K562 (cell line): ENCODE data around the gene TRIM3. TPM values are rescaled to one million over a fixed set of nuclear protein-coding genes. Genes with fewer than 3 reads are reported as not detected.

Experiments used
- ATAC-seq: fragments of 200-7000 bp; cut with Tn5 transposase; 3 replicates; pipeline ENCODE4 v1.9.1; 2020; ENCODE audit warnings: moderate library complexity
- BruUV-seq: library from RNA; stranded (reverse); fragments of 400-500 nt; replicated peaks from 2 replicates; lab custom pipeline; 2021; lab: Mats Ljungman, UMichigan
- CTCF ChIA-PET: fragments of 300-600 bp; formaldehyde crosslinking; extraction: SDS; loops from one replicate; lab custom pipeline; 2021; ENCODE audit warnings: low intra/inter-chr PET ratio; lab: Yijun Ruan, JAX
- POLR2A ChIA-PET: fragments of 300-600, 350-650 bp; sonication (Branson Sonifier 250); formaldehyde crosslinking; extraction: SDS; loops from one replicate; lab custom pipeline; 2021; ENCODE audit warnings: antibody characterized with exemption, inconsistent platforms; lab: Yijun Ruan, JAX
- DNase-seq, 4 experiments: peaks; one replicate each; pipeline versions ENCODE4 v3.0.0 to v3.0.0-alpha.2; 2011 to 2018; ENCODE audit warnings: low spot score in 3 of 4, mixed read lengths in 3 of 4; ENCODE audit errors: extremely low read depth in 1 of 4
- FAIRE-seq: peaks from 2 replicates; lab custom pipeline; 2011; peaks lifted over from hg19 to GRCh38; lab: Jason Lieb, UNC
- H2AFZ ChIP-seq: 2 replicates; pipeline ENCODE4 v1.6.0; 2011; ENCODE audit warnings: low read depth, low read length, control low read depth, inconsistent platforms
- H3K27ac ChIP-seq: fragments of 200-600 bp; 3 replicates; pipeline ENCODE4 v1.8.0; 2011; ENCODE audit warnings: low read depth, mild to moderate bottlenecking, control low read depth, inconsistent platforms, low read length, moderate library complexity, mixed read lengths; ENCODE audit errors: extremely low read depth
- H3K27me3 ChIP-seq, 2 experiments: fragments of 300-600 bp in 1 of 2; 2 replicates in 1 of 2; 3 replicates in 1 of 2; pipeline versions ENCODE4 v1.6.0 to v1.8.0; 2011; ENCODE audit warnings: inconsistent platforms in 2 of 2, low read length in 2 of 2, mild to moderate bottlenecking in 1 of 2, mixed read lengths in 1 of 2, moderate library complexity in 1 of 2; ENCODE audit not compliant: control insufficient read depth in 2 of 2, insufficient read depth in 2 of 2
- H3K36me3 ChIP-seq: fragments of 300-600 bp; 3 replicates; pipeline ENCODE4 v1.8.0; 2011; ENCODE audit warnings: mild to moderate bottlenecking, low read length, inconsistent platforms; ENCODE audit not compliant: control insufficient read depth, insufficient read depth
- H3K4me1 ChIP-seq, 2 experiments: fragments of 200-600 bp in 1 of 2; replicated peaks in 1 of 2; 2 replicates in 1 of 2; 3 replicates in 1 of 2; pipeline versions ENCODE4 v1.5.1 to v1.8.0; 2011; ENCODE audit warnings: inconsistent platforms in 2 of 2, low read length in 2 of 2, mild to moderate bottlenecking in 1 of 2, mixed read lengths in 1 of 2, moderate library complexity in 1 of 2; ENCODE audit not compliant: control insufficient read depth in 2 of 2, insufficient read depth in 2 of 2
- H3K4me2 ChIP-seq: 2 replicates; pipeline ENCODE4 v1.6.1; 2011; ENCODE audit warnings: low read length, control low read depth, inconsistent platforms, mixed read lengths; ENCODE audit not compliant: insufficient read depth
- H3K4me3 ChIP-seq: fragments of 200-600 bp; sonication (generic), shearing (Covaris generic); 2 replicates; pipeline ENCODE4 v1.5.1; 2016; ENCODE audit warnings: control low read depth, inconsistent platforms
- H3K79me2 ChIP-seq: fragments of 200-600 bp; 3 replicates; pipeline ENCODE4 v1.8.0; 2011; ENCODE audit warnings: low read length, inconsistent platforms; ENCODE audit not compliant: control insufficient read depth, insufficient read depth
- H3K9ac ChIP-seq, 2 experiments: 2 replicates each; pipeline versions ENCODE4 v1.6.0 to v1.6.1; 2011; ENCODE audit warnings: low read depth in 2 of 2, low read length in 2 of 2, control low read depth in 1 of 2, inconsistent platforms in 1 of 2, mild to moderate bottlenecking in 1 of 2, mixed read lengths in 1 of 2; ENCODE audit not compliant: insufficient read depth in 1 of 2
- H3K9me1 ChIP-seq: one replicate; pipeline ENCODE4 v1.6.0; 2011; ENCODE audit warnings: inconsistent platforms, mild to moderate bottlenecking, low read length, moderate library complexity; ENCODE audit not compliant: control insufficient read depth, insufficient read depth
- H3K9me3 ChIP-seq: replicated peaks from 2 replicates; pipeline ENCODE4 v1.5.1; 2011; ENCODE audit warnings: low read depth, low read length, inconsistent platforms; ENCODE audit not compliant: control insufficient read depth, insufficient read depth
- H4K20me1 ChIP-seq: replicated peaks from 2 replicates; pipeline ENCODE4 v1.6.1; 2011; ENCODE audit warnings: low read length, inconsistent platforms, mixed read lengths; ENCODE audit not compliant: control insufficient read depth, insufficient read depth
- SMARCB1 ChIP-seq: IDR thresholded peaks from 2 replicates; pipeline ENCODE4 v1.6.1; 2011; ENCODE audit warnings: improper control_type of control experiment, low read depth; ENCODE audit not compliant: insufficient read length
- WGBS: fragments of 100-300 bp; shearing (Covaris generic); methylation state at CpG from one replicate; pipeline ENCODE4 v1.1.6; 2016; ENCODE audit warnings: low coverage, mixed read lengths; ENCODE audit not compliant: insufficient coverage; ENCODE audit errors: missing lambda C conversion rate; 5-methylcytosine and 5-hydroxymethylcytosine counted together
- in situ Hi-C: fragments of 300-500 bp; cut with MboI; formaldehyde crosslinking; loops from 4 replicates; pipeline ENCODE4 v1.15.0; 2018; ENCODE audit warnings: inconsistent platforms, mixed read lengths
- intact Hi-C: fragments of 100-400 bp; cut with micrococcal nuclease; formaldehyde crosslinking; loops from 2 replicates; pipeline ENCODE4 v1.14.2; 2022
- polyA plus RNA-seq, 8 experiments: library from polyadenylated mRNA; depleted of rRNA in 4 of 8; stranded (reverse) in 5 of 8; unstranded in 3 of 8; fragments of >200 nt; fragmentation: Nextera tagmentation in 2 of 8; fragmentation: Illumina TruSeq in 1 of 8; extraction: Ambion mirVana in 2 of 8; extraction: Trizol in 1 of 8; gene quantifications; 2 replicates each; pipeline versions ENCODE4 v1.2.1 to v1.2.3, GENCODE V29; 2011 to 2014; ENCODE audit warnings: inconsistent platforms in 1 of 8, missing spikeins in 1 of 8
- total RNA-seq, 7 experiments: library from RNA; depleted of rRNA in 6 of 7; stranded (reverse); fragments of >200 nt in 6 of 7; fragmentation: Illumina TruSeq in 2 of 7; extraction: Trizol in 2 of 7; gene quantifications; 2 replicates each; pipeline versions ENCODE4 v1.2.1 to v1.2.3, GENCODE V29; 2011 to 2021; ENCODE audit warnings: low replicate concordance in 1 of 7
- TF ChIP-seq, protein P1 (sequence below): sonication (generic); formaldehyde crosslinking; IDR thresholded peaks from 2 replicates; pipeline ENCODE4 v1.9.0; 2022; ENCODE audit warnings: mild to moderate bottlenecking, missing genetic modification reagents
- TF ChIP-seq, protein P2 (sequence below): sonication (generic); formaldehyde crosslinking; IDR thresholded peaks from 2 replicates; pipeline ENCODE4 v1.8.0; 2022; ENCODE audit warnings: missing genetic modification reagents, mild to moderate bottlenecking, moderate library complexity, borderline replicate concordance

The TRIM3 gene
- total and polyA plus RNA-seq, 9 of the 15 experiments (the other 6 are each of a cell fraction or from before 2014, with no cell fraction given): 0.45 to 9.2 (median 4.7) TPM

DNA sequence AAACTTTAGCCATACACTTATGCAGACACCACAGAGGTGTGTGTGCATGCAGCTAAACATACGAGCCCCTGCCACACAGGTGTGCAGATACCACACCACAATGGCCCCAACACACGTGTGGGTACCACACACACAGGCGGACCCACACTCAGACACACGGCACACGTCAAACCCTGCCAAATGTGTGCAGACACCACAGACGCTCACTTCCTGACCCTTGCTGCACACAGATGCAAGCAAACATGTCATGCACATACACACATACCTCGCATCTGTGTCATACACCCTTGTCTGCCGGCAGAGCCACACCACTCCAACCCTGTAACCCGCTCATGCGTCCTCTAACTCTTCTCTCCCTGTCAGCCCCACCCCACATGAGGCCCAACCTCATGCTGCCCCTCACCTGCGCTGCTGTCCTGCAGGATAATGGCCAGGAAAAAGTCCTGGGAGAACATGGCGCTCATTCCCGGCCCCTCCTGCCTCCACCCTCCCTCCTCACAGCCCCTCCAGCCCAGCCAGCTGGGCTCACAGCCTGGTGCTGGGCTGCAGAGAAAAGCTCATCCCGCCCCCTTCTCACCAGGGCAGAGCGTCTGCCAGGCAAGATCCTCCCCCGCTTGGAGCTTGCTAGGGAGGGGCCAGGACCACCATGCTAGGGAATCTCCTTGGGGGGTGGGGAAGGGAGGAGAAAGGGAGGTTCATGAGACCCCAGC, 69.2 kb downstream of the TRIM3 start:
- WGBS: under 1% methylated on average over 16 of the region's 16 CpGs
- Histone ChIP-seq H3K27me3 (peaks cover 21 to 57% of the 10 kb centered on the region in 2 experiments; a peak in 4 of 5 replicates), H3K4me1 (peaks cover 0 to 7% of the 10 kb centered on the region in 2 experiments; a peak in 3 of 5 replicates), H3K9ac (0 out of 4 replicates have a peak overlapping the region, but pooled peaks of 1 of the 2 experiments have one; percentile 5), H3K36me3 (no peaks in the 10 kb centered on the region), H3K9me3 (no peaks in the 10 kb centered on the region), H3K4me3 (no peak overlapping the region), H3K4me2 (no peak overlapping the region), H3K9me1 (no peaks in the 10 kb centered on the region), H3K79me2 (no peaks in the 10 kb centered on the region), H4K20me1 (0 out of 2 replicates have a peak, but pooled peaks cover 3% of the 10 kb centered on the region), H3K27ac (no peak overlapping the region), H2AFZ (no peak overlapping the region)
- intact Hi-C loops: no loop called here
- ChIA-PET POLR2A (interaction anchor here (0.6 kb wide), 1 partner anchor 14 kb away, joined by 3 read pairs; the partner anchor contains the start of gene SMPD1), CTCF (no interaction called here)
- no peak for FAIRE-seq
- TF ChIP-seq, protein P1, sequence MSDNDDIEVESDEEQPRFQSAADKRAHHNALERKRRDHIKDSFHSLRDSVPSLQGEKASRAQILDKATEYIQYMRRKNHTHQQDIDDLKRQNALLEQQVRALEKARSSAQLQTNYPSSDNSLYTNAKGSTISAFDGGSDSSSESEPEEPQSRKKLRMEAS: peak; percentile 15; the same call in 1 of the 2 replicates
- TF ChIP-seq SMARCB1: no peak
- TF ChIP-seq, protein P2, sequence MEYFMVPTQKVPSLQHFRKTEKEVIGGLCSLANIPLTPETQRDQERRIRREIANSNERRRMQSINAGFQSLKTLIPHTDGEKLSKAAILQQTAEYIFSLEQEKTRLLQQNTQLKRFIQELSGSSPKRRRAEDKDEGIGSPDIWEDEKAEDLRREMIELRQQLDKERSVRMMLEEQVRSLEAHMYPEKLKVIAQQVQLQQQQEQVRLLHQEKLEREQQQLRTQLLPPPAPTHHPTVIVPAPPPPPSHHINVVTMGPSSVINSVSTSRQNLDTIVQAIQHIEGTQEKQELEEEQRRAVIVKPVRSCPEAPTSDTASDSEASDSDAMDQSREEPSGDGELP (CRISPR knock-in tag): 0 out of 2 replicates have a peak, but pooled peaks have one; percentile 14
- BruUV-seq: no TSS peak
- DNase-seq: no peak
- peak; percentile 22; the same call in 1 of the 3 replicates for ATAC-seq
- in situ Hi-C loops: no loop called here
